ENCODE results near the gene ZBTB49.
"Not testable (repeated sequence)": the region's sequence is repeated elsewhere in the genome, so short reads cannot be mapped to it uniquely, and the experiment has no call there.

The ZBTB49 gene, protein sequence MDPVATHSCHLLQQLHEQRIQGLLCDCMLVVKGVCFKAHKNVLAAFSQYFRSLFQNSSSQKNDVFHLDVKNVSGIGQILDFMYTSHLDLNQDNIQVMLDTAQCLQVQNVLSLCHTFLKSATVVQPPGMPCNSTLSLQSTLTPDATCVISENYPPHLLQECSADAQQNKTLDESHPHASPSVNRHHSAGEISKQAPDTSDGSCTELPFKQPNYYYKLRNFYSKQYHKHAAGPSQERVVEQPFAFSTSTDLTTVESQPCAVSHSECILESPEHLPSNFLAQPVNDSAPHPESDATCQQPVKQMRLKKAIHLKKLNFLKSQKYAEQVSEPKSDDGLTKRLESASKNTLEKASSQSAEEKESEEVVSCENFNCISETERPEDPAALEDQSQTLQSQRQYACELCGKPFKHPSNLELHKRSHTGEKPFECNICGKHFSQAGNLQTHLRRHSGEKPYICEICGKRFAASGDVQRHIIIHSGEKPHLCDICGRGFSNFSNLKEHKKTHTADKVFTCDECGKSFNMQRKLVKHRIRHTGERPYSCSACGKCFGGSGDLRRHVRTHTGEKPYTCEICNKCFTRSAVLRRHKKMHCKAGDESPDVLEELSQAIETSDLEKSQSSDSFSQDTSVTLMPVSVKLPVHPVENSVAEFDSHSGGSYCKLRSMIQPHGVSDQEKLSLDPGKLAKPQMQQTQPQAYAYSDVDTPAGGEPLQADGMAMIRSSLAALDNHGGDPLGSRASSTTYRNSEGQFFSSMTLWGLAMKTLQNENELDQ

DNA sequence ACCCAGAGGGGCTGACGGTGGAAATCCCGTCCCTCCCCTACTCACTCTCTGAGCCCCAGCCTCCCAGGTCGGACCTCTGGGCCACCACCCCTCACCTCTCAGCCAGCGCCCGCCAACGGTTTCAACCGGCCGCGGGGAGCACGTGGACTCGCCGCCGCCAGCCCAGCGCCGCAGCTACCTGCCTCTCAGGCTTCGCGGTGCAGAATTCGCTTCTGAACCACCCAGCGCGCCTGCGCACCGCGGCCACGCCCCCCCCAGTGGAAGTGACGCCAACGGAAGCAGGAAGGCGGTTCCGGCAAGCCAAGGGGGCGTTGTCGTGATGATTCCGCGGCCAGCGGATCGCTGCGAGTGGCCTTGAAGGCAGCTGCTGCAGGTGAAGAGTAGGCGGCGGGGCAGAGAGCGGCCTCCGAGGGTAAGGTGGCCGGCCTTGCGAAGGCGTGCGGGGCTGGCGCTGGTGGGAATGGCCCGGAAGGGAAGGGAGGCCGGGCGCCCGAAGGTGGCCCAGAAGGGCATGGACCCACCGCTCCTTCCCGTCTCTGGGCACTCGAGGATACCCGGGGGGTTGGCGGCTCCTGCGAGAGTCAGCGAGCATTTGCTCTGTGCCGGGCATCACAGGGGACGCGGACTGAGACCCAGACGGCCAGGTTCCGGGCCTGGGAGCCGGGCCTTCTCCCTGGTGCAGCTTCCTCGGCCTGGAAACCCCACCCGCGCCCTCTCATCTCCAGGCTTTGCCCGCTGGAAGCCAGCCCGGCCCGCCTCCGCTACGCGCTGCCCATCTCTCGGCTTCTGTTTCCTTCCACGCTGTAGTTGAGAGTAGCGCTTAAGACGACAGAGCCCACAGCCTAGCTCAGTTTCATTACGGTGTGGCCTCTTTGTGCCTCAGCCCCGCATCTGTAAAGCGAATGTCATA lies at the start of gene ZBTB49, which contains the start of gene LYAR:
TSS of gene ZBTB49 (plus strand) at position 311 of the 910 bp plus-strand sequence. CDS start 9,695 bp downstream, outside the sequence.
TSS of gene LYAR (minus strand) at position 214 of the 910 bp plus-strand sequence. CDS start 6,412 bp downstream, outside the sequence.
- DNase-seq (ENCODE audit: low spot score): peak; percentile 97

DNA sequence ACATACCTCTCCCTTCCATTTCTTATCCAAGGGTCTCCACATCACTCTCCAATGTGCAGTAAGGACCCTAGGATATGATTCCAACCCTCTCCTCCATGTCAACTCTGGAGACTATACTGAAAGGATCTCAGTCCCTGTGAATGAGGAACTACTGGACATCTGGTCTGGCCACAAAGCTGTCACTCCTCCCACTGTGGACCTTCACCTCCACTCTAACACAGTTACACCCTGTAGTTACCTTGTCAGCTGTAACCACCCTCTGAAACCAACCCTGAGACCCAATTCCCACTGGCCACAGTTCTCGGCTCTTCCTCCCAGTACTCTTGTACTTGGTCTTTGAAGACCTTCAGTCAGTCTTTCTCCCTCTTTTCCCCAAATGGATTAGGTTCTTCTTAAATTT lies 44.9 kb upstream of the ZBTB49 start:
- DNase-seq (ENCODE audit: low spot score): no peak

DNA sequence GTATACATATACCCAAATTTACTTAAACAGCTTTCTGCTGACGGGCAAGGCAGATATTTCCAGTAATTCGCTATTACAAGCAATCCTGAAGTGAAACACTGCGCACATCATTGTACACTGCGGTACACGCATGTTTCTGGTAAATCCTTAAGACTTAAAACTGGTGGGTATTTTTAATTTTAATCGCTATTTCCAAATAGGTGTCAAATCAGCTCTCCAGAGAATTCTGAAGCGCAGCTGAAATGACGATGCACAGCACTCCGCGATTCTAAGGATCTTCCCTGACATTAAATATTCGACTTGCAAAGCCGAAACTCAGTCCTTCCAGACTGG lies 42.4 kb upstream of the ZBTB49 start:
- DNase-seq (ENCODE audit: low spot score): no peak

DNA sequence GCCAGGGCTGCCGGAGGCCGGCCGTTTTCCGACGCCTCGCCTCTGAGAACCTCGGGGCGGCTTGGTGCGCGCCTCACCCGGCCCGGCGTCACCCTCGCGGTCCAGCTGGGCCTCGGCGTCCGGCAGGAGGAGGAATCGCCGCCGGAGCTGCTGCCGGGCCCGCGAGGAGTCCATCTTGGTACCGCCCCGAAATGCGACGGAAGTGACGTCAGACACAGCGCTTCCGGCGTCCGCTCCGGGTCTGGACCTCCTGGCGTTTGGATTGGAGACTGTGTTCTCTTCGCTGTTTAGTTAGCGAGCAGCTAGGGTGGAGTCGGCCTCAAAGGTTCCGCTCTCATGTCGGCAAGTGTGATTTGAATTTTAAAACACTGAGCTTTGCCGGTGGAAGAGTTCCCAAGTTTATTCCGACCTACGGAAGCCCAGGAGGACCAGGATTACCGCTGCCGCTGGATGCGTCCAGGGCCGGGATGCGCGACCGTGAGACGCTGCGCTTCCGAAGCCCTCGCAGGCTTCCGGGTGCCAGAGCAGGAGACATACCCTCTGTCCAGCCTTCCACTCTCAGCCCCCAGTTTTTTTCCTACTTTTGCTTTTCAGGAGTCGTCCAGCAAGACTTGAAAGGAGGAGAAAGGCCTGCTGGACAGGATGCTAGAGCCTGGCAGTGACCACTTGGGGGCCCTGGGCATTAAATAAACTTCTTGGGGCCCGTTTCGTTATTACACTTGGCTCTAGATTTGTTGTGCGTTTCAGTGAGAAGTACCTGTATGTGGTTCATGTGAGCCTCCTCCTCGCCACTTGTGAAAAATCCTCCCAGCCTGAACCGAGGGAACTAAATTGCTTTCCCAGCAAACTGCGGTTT lies 41.8 kb upstream of the ZBTB49 start, which contains the start of gene TMEM128:
TSS of gene TMEM128 (minus strand) at position 195 of the 856 bp plus-strand sequence. CDS start at position 174, 21 bp downstream.
- DNase-seq (ENCODE audit: low spot score): peak; percentile 91

DNA sequence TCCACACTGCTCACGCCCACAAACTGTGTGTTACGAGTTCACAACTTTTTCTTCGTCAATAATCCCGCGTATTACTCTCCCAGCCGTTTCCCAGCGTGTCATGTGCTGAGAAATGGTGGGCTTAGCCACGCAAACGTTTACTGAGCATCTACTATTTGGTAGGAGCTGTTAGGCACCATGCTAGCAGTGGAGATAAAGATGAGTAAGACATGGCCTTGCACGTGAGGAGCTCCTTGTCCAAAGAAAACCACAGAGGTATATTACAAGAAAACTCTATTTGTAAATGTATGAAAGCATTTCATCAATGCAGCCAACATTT lies 41.2 kb upstream of the ZBTB49 start:
- DNase-seq (ENCODE audit: low spot score): no peak

DNA sequence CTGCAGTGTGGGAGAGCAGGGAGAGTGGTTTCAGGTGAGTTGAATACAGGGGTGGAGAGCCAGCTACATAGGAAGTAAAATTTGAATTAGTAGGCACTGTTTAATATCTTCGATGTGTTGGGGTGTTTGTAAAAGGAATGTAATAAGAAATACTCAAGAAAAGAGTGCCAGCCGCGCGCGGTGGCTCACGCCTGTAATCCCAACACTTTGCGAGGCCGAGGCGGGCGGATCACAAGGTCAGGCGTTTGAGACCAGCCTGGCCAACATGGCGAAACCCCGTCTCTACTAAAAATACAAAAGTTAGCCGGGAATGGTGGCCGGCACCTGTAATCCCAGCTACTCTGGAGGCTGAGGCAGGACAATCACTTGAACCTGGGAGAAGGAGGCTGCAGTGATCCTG lies 40.7 kb upstream of the ZBTB49 start:
- DNase-seq (ENCODE audit: low spot score): not testable (repeated sequence)

DNA sequence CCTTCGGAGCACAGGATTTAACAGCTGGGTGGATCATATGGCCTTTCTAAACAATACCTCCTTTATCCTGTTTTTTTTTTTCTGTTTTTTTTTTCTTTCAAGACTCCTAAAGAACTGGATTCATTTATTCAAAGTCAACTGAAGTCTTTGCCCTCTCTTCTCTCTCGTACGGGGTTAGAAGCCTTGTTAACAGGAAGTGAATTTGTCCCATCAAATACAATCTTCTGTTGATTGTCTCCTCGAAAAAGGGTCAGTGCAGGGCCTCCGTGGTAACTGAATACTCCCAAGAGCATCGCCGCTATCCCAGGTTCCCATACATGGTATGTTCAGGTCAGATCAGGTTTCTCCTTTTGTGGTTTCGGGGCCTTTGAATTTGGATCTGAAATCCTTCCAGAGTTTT lies 40.2 kb upstream of the ZBTB49 start:
- no peak for DNase-seq (ENCODE audit: low spot score)

DNA sequence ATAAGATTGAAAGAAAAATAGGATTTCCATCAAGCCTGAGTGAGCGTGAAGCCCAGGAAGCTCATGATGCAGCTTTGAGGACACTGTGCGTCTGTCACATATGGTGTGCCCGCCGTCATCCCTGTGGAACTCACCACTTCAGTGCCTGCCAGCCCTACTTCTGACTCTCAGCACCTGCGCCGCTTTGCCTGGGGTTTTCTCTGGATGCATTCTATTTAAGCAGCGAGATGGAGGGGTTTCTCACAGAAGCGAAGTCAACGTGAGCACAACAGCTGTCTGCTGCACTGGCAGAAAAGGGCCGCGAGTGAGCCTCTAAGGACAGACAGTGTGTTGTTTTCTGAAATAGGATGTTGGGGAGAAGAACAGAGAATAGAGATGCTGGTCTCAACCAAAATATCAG lies 35.9 kb upstream of the ZBTB49 start:
- no peak for DNase-seq (ENCODE audit: low spot score)

DNA sequence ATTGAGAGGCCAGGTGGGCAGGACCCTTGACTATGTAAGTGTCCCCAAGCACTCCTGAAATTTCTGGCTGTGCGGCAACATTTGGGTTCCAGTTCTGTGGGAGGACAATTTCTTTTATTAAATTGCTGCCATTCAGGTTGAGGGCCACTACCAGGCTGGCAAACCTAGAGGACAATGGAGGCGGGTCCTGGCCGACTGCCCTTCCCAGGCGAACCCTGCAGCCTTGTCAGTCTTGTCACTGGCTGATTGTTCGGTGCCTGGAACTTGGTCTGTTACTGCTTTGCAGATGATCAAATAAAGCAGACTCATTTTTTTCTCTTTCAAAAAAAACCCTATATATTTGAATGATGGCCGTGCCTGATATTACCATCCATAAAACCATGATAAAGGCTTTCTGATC lies 35.4 kb upstream of the ZBTB49 start:
- DNase-seq (ENCODE audit: low spot score): no peak

DNA sequence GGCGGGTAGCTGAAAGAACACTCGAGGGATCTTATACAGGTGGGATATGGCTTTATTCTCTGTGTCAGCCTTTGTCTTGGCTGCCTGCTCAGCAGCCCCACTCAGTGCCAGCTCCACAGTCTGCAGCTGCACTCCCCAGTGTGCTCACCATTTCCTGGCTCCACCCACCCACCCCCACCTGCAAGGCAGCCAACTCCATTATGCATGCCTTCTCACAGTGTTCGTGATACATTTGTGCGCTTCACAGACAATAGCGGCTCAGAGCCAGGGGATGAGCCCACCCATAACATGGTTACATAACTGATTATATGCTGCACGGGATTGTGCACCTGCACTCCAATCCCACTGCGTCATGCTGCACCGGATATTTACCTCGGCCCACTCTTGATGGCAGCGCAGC lies 33.3 kb upstream of the ZBTB49 start:
- no peak for DNase-seq (ENCODE audit: low spot score)

DNA sequence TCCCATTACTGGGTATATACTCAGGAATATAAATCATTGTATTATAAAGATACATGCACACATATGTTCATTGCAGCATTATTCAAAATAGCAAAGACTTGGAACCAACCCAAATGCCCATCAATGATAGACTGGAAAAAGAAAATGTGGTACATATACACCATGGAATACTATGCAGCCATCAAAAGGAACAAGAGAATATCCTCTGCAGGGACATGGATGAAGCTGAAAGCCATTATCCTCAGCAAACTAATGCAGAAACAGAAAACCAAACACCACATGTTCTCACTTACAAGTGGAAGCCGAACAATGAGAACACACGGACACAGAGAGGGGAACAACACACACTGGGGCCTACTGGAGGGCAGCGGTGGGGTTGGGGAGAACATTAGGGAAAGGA lies 32.3 kb upstream of the ZBTB49 start:
- DNase-seq (ENCODE audit: low spot score): not testable (repeated sequence)

DNA sequence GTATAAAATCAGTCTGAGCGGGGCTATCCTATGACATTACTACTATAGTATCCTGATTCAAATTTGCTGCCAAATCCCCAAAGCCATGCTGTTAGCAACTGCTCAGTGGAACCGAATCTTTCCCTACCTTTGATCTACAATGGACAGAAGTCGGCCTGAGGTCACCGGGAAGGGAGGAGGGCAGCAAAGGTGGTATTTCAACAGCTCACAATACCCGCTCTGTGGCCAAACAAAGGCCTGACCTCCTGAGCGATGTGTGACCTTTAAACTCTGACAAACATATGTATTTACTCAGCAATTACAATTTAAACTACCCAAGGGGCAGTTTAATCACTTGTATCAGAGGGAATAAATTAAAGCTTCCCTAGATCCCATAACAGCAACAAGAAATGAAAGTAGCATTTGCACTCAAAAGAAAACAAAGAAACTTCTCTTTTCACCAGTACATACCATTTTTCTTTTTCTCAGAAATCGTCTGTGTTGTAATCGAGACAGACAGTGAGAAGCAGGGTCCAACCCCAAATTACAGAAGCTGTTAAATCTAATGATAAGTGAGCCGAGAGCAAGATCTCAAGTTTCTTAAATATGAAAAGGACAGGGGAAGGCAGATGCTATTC lies 30.5 kb upstream of the ZBTB49 start:
- no peak for DNase-seq (ENCODE audit: low spot score)

DNA sequence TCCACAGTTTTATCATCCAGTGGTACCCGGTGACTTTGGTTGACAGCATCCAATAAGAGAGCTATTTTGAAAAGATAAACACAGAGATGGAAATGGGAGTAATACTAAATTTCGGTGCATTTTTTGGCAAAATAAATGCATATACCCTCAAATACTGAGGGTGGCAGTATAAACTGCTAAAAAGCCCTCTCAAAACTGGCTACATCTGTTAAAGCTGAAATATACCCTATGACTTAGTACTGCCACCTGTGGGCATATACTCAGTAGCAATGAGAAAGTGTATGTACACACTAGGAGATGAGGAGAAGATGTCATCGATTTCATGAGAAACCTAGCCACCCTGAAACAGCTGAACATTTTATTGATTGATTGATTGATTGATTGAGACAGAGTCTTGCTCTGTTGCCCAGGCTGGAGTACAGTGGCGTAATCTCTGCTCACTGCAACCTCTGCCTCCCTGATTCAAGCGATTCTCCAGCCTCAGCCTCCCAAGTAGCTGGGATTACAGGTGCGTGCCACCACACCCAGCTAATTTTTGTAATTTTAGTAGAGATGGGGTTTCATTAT lies 29.8 kb upstream of the ZBTB49 start:
- peak; percentile 77 for DNase-seq (ENCODE audit: low spot score)

DNA sequence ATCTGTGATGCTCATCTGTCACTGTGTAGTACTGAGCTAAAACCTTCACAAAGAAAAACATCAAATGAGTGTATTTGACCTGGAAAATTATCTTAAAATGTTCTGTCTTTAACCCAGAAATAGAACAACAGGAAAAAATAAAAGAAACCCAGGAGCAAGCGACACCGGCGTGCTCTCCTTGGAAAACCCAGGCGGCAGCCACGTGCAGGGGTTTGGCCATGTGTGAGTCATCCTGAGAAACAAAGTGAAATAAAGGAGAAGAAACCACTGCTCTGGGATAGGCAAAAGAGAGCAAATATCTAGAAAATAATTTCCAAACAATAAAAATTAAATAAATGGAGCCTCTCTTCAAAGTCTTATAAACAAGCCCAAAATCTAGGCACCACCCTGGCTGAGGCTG lies 22.1 kb upstream of the ZBTB49 start:
- DNase-seq (ENCODE audit: low spot score): no peak

DNA sequence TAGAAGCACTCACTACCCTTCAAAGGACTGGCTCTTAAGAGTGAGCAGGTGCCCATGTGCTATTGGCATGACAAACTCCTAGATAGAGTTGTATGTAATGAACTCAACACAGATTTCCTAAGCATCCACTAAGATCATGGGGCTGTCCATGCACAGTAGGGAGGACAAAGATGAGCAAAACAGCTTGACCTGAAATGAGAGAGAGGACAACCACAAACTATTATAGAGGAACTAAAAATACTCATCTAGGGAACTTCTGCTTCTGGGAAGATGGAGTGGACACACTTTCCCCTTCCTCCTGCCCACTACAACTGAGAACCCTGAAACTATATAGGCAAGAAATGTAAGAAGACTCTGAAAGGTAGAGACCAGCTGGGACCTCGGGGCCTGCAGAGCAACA lies 21.3 kb upstream of the ZBTB49 start:
- DNase-seq (ENCODE audit: low spot score): no peak

DNA sequence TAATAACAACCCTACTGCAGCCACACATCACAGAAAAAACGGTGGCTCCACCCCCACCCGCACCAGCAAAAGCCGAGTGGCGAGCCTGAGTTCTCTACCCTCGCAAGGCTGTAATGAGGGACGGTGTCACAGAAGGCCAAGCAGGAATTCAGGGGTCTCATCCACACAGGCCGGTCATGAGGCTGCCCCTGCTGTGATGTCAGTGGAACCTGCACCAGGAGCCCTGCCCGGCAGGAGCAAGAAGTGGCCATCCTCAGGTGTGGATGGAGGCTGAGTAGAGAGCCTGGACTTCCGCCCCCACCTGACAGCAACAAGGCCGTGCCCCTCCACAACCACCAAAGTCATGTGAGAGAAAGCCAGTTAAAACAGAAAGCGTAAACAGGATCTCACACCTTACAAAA lies 20.7 kb upstream of the ZBTB49 start:
- peak; percentile 52 for DNase-seq (ENCODE audit: low spot score)

DNA sequence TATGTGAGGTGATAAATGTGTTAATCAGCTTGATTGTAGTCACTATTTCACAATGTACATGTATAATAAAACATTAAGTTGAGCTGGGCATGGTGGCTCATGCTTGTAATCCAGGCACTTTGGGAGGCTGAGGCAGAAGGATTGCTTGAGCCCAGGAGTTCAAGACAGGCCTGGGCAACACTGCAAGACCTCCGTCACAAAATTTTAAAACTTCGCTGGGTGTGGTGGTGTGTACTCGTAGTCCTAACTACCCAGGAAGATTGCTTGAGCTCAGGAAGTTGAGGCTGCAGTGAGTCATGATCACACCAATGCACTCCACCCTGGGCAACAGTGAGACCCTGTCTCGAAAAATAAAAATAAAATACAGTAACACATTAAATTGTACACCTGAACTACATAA lies 20.2 kb upstream of the ZBTB49 start:
- DNase-seq (ENCODE audit: low spot score): peak; percentile 78

DNA sequence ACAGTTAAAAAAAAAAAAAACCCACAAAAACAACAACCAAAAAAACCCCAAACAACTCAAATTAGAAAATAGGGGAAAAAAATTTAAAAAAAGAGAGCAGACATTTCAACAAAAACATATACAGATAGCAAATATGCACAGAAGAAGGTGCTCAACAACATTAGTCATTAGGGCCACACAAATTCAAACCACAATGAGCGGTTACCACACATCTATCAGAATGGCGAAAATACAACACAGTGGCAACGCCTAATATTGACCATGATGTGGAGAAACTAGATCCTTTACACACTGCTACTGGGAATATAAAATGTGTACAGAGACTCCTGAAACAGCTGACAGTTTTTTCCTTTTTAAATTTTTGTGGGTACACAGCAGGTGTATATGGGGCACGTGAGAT lies 19.5 kb upstream of the ZBTB49 start:
- peak; percentile 40 for DNase-seq (ENCODE audit: low spot score)

DNA sequence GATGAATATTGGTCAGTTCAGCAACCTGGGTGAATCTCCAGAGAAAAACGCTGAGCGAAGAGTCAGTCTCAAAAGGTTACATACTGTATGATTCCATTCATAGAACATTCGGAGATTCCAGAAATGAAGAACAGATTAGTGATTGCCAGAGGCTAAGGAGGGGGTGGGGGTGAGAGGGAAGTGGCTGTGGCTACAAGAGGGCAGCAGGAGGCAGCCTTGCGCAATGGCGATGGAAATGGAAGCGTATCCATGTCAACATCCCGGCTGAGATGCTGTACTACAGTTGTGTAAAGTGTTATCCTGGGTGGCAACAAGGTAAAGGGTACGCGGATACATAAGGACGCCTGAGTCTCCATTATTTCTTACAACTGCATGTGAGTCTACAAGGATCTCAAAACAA lies 18.1 kb upstream of the ZBTB49 start:
- DNase-seq (ENCODE audit: low spot score): no peak

DNA sequence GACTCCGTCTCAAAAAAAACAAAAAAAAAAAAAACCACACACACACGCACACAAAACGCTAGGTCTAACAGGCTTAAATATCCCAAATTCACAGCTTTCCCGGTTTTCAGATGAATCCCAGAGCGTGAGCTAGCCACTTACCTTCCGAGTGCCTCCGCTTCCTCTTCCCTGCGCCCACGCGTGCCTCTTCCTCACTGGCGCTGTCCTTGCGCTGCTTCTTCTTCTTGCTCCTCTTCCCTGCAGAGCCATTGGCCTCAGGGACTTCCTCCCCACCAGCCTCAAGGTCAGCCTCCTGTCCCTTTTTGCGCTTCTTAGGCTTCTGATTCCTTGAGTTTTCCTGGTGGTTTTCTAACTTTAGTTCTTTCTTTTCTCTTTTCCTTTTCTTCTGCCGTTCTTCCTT lies 15.8 kb upstream of the ZBTB49 start:
- no peak for DNase-seq (ENCODE audit: low spot score)

DNA sequence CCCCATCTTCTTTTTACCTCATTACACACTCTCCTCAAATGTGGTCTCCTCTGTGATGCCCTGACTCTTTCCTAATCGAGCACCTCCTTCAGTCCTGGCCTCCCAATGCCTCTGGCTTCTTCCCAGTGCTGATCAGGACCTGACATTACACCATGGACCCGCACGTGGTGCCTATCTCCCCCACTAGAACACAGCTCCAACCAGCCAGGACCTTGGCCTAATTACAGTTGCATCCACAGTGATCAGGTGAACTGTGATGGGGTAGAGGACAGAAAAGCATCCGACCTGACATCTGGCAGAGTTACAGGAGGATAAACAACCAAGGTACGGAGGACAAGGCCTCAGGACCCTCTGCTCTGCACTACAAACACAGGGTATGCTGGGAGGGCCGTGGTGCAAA lies 12.5 kb upstream of the ZBTB49 start:
- DNase-seq (ENCODE audit: low spot score): no peak
